HepG2 (cell line): Measurements from ENCODE around the gene NPW. TPM values are rescaled to one million over a fixed set of nuclear protein-coding genes. Genes with fewer than 3 reads are reported as not detected.
A peak's percentile ranks its signal among the peaks of the same experiment; 100 is the strongest.

Experiments
- ATF6 ChIP-seq: sonication (generic); formaldehyde crosslinking; conservative IDR thresholded peaks from 2 replicates; pipeline ENCODE4 v1.4.0; 2020; ENCODE audit warnings: missing genetic modification reagents
- BATF2 ChIP-seq: sonication (generic); formaldehyde crosslinking; IDR thresholded peaks from 2 replicates; pipeline ENCODE4 v1.8.0; 2022; ENCODE audit warnings: mild to moderate bottlenecking, missing genetic modification reagents, moderate library complexity
- CBX5 ChIP-seq: sonication (generic); formaldehyde crosslinking; IDR thresholded peaks from 2 replicates; pipeline ENCODE4 v1.4.0; 2020; ENCODE audit warnings: missing genetic modification reagents, borderline replicate concordance
- ELK4 ChIP-seq: sonication (generic); formaldehyde crosslinking; IDR thresholded peaks from 2 replicates; pipeline ENCODE4 v1.9.0; 2021; ENCODE audit warnings: missing genetic modification reagents, borderline replicate concordance
- HES4 ChIP-seq: sonication (generic); formaldehyde crosslinking; IDR thresholded peaks from 2 replicates; pipeline ENCODE4 v1.9.0; 2021; ENCODE audit warnings: mild to moderate bottlenecking, missing genetic modification reagents, borderline replicate concordance
- HMG20A ChIP-seq: IDR thresholded peaks from 2 replicates; pipeline ENCODE4 v1.6.1; 2016; ENCODE audit warnings: borderline replicate concordance
- HOMEZ ChIP-seq: IDR thresholded peaks from 2 replicates; pipeline ENCODE4 v1.6.1; 2016; ENCODE audit warnings: low read depth
- MXI1 ChIP-seq: IDR thresholded peaks from 3 replicates; pipeline ENCODE4 v1.6.1; 2012; ENCODE audit warnings: low read depth, low read length, inconsistent platforms, borderline replicate concordance
- MYPOP ChIP-seq: sonication (generic); formaldehyde crosslinking; IDR thresholded peaks from 2 replicates; pipeline ENCODE4 v1.8.1; 2023; ENCODE audit warnings: mild to moderate bottlenecking, moderate library complexity, missing genetic modification reagents
- NFATC3 ChIP-seq: sonication (generic); formaldehyde crosslinking; IDR thresholded peaks from 2 replicates; pipeline ENCODE4 v1.5.1; 2020; ENCODE audit warnings: mild to moderate bottlenecking, missing genetic modification reagents
- PHF21A ChIP-seq: sonication (generic); formaldehyde crosslinking; IDR thresholded peaks from 2 replicates; pipeline ENCODE4 v1.5.0; 2020; ENCODE audit warnings: mild to moderate bottlenecking, missing genetic modification reagents
- TEAD2 ChIP-seq: sonication (generic); formaldehyde crosslinking; IDR thresholded peaks from 2 replicates; pipeline ENCODE4 v1.9.0; 2021; ENCODE audit warnings: missing genetic modification reagents
- TMF1 ChIP-seq: sonication (generic); formaldehyde crosslinking; IDR thresholded peaks from 2 replicates; pipeline ENCODE4 v1.8.1; 2022; ENCODE audit warnings: low read depth, missing genetic modification reagents
- WIZ ChIP-seq: sonication (generic); formaldehyde crosslinking; IDR thresholded peaks from 2 replicates; pipeline ENCODE4 v1.5.1; 2020; ENCODE audit warnings: mild to moderate bottlenecking, missing genetic modification reagents
- ZBTB38 ChIP-seq: sonication (generic); formaldehyde crosslinking; IDR thresholded peaks from 2 replicates; pipeline ENCODE4 v1.5.1; 2020; ENCODE audit warnings: mild to moderate bottlenecking, missing genetic modification reagents
- ZC3H13 ChIP-seq: sonication (generic); formaldehyde crosslinking; IDR thresholded peaks from 2 replicates; pipeline ENCODE4 v1.8.1; 2023; ENCODE audit warnings: mild to moderate bottlenecking, missing genetic modification reagents, moderate library complexity
- ZC3H4 ChIP-seq: sonication (generic); formaldehyde crosslinking; IDR thresholded peaks from 2 replicates; pipeline ENCODE4 v1.4.0; 2020; ENCODE audit warnings: missing genetic modification reagents, borderline replicate concordance
- ZMYM3 ChIP-seq: sonication (generic); formaldehyde crosslinking; IDR thresholded peaks from 2 replicates; pipeline ENCODE4 v1.5.1; 2020; ENCODE audit warnings: mild to moderate bottlenecking, missing genetic modification reagents
- ZNF180 ChIP-seq: sonication (generic); formaldehyde crosslinking; IDR thresholded peaks from 2 replicates; pipeline ENCODE4 v1.4.0; 2020; ENCODE audit warnings: low read depth, missing genetic modification reagents, borderline replicate concordance
- ZNF224 ChIP-seq: sonication (generic); formaldehyde crosslinking; IDR thresholded peaks from 2 replicates; pipeline ENCODE4 v1.5.0; 2020; ENCODE audit warnings: mild to moderate bottlenecking, missing genetic modification reagents
- ZNF335 ChIP-seq: sonication (generic); formaldehyde crosslinking; IDR thresholded peaks from 2 replicates; pipeline ENCODE4 v1.4.0; 2020; ENCODE audit warnings: missing genetic modification reagents
- ZNF572 ChIP-seq: sonication (generic); formaldehyde crosslinking; IDR thresholded peaks from 2 replicates; pipeline ENCODE4 v1.5.1; 2020; ENCODE audit warnings: mild to moderate bottlenecking, missing genetic modification reagents
- ZNF670 ChIP-seq: sonication (generic); formaldehyde crosslinking; IDR thresholded peaks from 2 replicates; pipeline ENCODE4 v1.8.0; 2022; ENCODE audit warnings: mild to moderate bottlenecking, missing genetic modification reagents, borderline replicate concordance
- polyA plus RNA-seq, 8 experiments: library from polyadenylated mRNA; depleted of rRNA in 3 of 8; stranded (reverse) in 7 of 8; unstranded in 1 of 8; fragments of >200 nt; fragmentation: Illumina TruSeq in 4 of 8; extraction: Trizol in 4 of 8; gene quantifications; 2 replicates each; pipeline versions ENCODE4 v1.2.1 to v1.2.3, GENCODE V29; 2011 to 2016; ENCODE audit warnings: low read depth in 4 of 8, missing spikeins in 1 of 8, mixed read lengths in 1 of 8; ENCODE audit not compliant: insufficient read depth in 1 of 8
- total RNA-seq, 5 experiments: library from RNA; depleted of rRNA; stranded (reverse); fragments of >200 nt; fragmentation: Illumina TruSeq; extraction: Trizol; gene quantifications; 2 replicates each; pipeline ENCODE4 v1.2.3, GENCODE V29; 2016; ENCODE audit warnings: low read depth in 1 of 5

Gene NPW
- total and polyA plus RNA-seq, 2 of the 13 experiments (the other 11 are each of a cell fraction or from before 2014, with no cell fraction given) = 0.24 to 0.97 TPM

GRCh38 chr16:2047330-2048115, 27.9 kb downstream of the NPW start, which contains the start of the genes NTHL1 and TSC2 (continued):
- TF ChIP-seq NFATC3 (CRISPR knock-in tag) (0 out of 2 replicates have a peak, but pooled peaks have one; percentile 4), ZNF224 (CRISPR knock-in tag) (peak; percentile 92; the same call in 1 of the 2 replicates), ATF6 (CRISPR knock-in tag) (no peak), MYPOP (0 out of 2 replicates have a peak, but pooled peaks have one; percentile 29), ZNF670 (peak; percentile 67; the same call in 1 of the 2 replicates), ZNF180 (no peak; the same call in 1 of the 2 replicates), HES4 (CRISPR knock-in tag) (peak; percentile 61; the same call in 1 of the 2 replicates), ZNF335 (peak; percentile 80; the same call in 1 of the 2 replicates), PHF21A (CRISPR knock-in tag) (peak; percentile 75), WIZ (0 out of 2 replicates have a peak, but pooled peaks have one; percentile 44), MXI1 (peak; percentile 90; the same call in 2 of the 3 replicates), ZNF572 (CRISPR knock-in tag) (no peak), TMF1 (CRISPR knock-in tag) (peak; percentile 16; the same call in 1 of the 2 replicates), ZC3H4 (CRISPR knock-in tag) (no peak), HOMEZ (no peak), TEAD2 (no peak), ZBTB38 (CRISPR knock-in tag) (no peak), ZMYM3 (CRISPR knock-in tag) (no peak; the same call in 1 of the 2 replicates), ELK4 (peak; percentile 84; the same call in 1 of the 2 replicates), ZC3H13 (CRISPR knock-in tag) (peak; percentile 86; the same call in 1 of the 2 replicates), HMG20A (no peak; the same call in 1 of the 2 replicates), BATF2 (CRISPR knock-in tag) (0 out of 2 replicates have a peak, but pooled peaks have one; percentile 51), CBX5 (CRISPR knock-in tag) (no peak)
